HG02852 (cell line): ENCODE data around the gene SLC35F4.
A peak's percentile ranks its signal among the peaks of the same experiment; 100 is the strongest.

Experiments used
- ATAC-seq: cut with Tn5 transposase; IDR thresholded peaks from one replicate; pipeline ENCODE4 v1.9.1; 2021; ENCODE audit warnings: mild to moderate bottlenecking, moderate library complexity; ENCODE audit not compliant: unreplicated experiment

Gene SLC35F4

GRCh38 chr14:57641776-57642175 lies 224.1 kb downstream of the SLC35F4 start:
- no peak for ATAC-seq

GRCh38 chr14:57640036-57640435 lies 225.9 kb downstream of the SLC35F4 start:
- ATAC-seq: no peak

GRCh38 chr14:57637901-57638300 lies 228.0 kb downstream of the SLC35F4 start:
- ATAC-seq: no peak

GRCh38 chr14:57634335-57634734 lies 231.6 kb downstream of the SLC35F4 start:
- ATAC-seq: no peak

GRCh38 chr14:57632649-57633048 lies 233.2 kb downstream of the SLC35F4 start:
- ATAC-seq: no peak

GRCh38 chr14:57617510-57617909 lies 248.4 kb downstream of the SLC35F4 start:
- ATAC-seq: no peak

GRCh38 chr14:57612946-57613345 lies 252.9 kb downstream of the SLC35F4 start:
- no peak for ATAC-seq

GRCh38 chr14:57611555-57612075 lies 254.3 kb downstream of the SLC35F4 start:
- no peak for ATAC-seq

- ATAC-seq: no peak
These were observed 255.3 kb downstream of the SLC35F4 start for GRCh38 chr14:57610631-57611030.

GRCh38 chr14:57609192-57610075 lies 256.5 kb downstream of the SLC35F4 start:
- no peak for ATAC-seq

GRCh38 chr14:57607086-57607485 lies 258.8 kb downstream of the SLC35F4 start:
- no peak for ATAC-seq

GRCh38 chr14:57583396-57583795 lies 282.5 kb downstream of the SLC35F4 start:
- no peak for ATAC-seq

GRCh38 chr14:57582746-57583145 lies 283.1 kb downstream of the SLC35F4 start:
- ATAC-seq: no peak

- ATAC-seq: no peak
These were observed 287.1 kb downstream of the SLC35F4 start for GRCh38 chr14:57578801-57579200.

GRCh38 chr14:57576498-57576897 lies 289.4 kb downstream of the SLC35F4 start:
- no peak for ATAC-seq

- no peak for ATAC-seq
These were observed 290.4 kb downstream of the SLC35F4 start for GRCh38 chr14:57575482-57575881.

GRCh38 chr14:57574617-57575288 lies 291.1 kb downstream of the SLC35F4 start:
- ATAC-seq: no peak

- ATAC-seq: no peak
These were observed 292.7 kb downstream of the SLC35F4 start for GRCh38 chr14:57573173-57573572.

- no peak for ATAC-seq
These were observed 297.3 kb downstream of the SLC35F4 start for GRCh38 chr14:57568554-57568953.

GRCh38 chr14:57567220-57567619 lies 298.7 kb downstream of the SLC35F4 start:
- no peak for ATAC-seq

- peak; percentile 57 for ATAC-seq
These were observed 305.2 kb downstream of the SLC35F4 start for GRCh38 chr14:57560681-57561080.

- no peak for ATAC-seq
These were observed 306.3 kb downstream of the SLC35F4 start for GRCh38 chr14:57559576-57559975.
